ENCODE results near the gene RPLP1. TPM values are rescaled to one million over a fixed set of nuclear protein-coding genes. Genes with fewer than 3 reads are reported as not detected.

Gene RPLP1
- total RNA-seq, 1 donor from 2014 or later: 379 TPM

DNA sequence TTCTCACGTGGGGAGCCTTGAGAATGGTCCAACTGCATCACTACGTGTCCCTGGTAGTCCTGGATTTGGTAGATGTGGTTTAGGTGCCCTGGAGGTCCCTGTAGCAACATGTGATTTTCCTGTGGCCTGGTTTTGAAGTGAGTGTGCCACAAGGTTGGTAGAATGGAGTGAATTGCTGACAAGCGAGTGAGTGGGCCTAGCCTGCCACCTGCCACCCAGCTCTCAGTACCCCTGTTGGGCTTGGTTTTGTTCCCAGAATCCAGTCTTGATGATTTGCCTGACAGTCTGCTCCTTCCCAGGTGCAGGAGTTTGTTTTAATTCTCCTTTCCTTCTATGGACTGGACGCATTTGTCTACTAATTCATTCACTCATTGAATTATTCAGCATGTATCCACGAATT is 19.4 kb downstream of the RPLP1 start:
- H3K36me3 ChIP-seq: no peaks in the 10 kb centered on the region
- intact Hi-C loops (cut with DNase I): no loop called here
- no peak overlapping the region for H3K27ac ChIP-seq
- no peak for DNase-seq (ENCODE audit: low spot score in 2 of 2)
- H3K4me3 ChIP-seq: no peak overlapping the region
- TF ChIP-seq, protein P1, sequence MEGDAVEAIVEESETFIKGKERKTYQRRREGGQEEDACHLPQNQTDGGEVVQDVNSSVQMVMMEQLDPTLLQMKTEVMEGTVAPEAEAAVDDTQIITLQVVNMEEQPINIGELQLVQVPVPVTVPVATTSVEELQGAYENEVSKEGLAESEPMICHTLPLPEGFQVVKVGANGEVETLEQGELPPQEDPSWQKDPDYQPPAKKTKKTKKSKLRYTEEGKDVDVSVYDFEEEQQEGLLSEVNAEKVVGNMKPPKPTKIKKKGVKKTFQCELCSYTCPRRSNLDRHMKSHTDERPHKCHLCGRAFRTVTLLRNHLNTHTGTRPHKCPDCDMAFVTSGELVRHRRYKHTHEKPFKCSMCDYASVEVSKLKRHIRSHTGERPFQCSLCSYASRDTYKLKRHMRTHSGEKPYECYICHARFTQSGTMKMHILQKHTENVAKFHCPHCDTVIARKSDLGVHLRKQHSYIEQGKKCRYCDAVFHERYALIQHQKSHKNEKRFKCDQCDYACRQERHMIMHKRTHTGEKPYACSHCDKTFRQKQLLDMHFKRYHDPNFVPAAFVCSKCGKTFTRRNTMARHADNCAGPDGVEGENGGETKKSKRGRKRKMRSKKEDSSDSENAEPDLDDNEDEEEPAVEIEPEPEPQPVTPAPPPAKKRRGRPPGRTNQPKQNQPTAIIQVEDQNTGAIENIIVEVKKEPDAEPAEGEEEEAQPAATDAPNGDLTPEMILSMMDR (IDR thresholded peaks at IDR 0.05): no peak
- H3K4me1 ChIP-seq: no peaks in the 10 kb centered on the region
- no peaks in the 10 kb centered on the region for H3K27me3 ChIP-seq
- H3K9me3 ChIP-seq: no peaks in the 10 kb centered on the region

DNA sequence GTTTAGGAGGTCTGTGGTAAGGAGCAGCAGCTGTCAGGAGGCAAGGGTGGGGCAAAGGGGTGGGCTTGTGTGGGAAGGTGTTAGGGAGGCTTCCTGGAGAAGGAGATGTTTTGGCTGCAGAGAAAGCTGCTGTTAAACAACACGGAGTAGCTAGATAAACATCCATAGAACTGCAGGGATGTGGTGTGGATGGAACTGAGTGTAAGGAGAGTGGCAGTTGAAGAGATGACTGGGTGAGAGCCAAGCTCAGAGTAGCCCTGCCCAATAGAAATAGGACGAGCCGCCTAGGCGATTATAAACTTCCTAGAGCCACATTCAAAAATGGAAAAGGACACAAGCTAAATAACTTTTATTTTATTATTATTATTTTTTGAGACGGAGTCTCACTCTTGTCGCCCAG is 19.9 kb downstream of the RPLP1 start:
- no peaks in the 10 kb centered on the region for H3K27me3 ChIP-seq
- intact Hi-C loops (cut with DNase I): no loop called here
- no peaks in the 10 kb centered on the region for H3K9me3 ChIP-seq
- no peaks in the 10 kb centered on the region for H3K4me1 ChIP-seq
- TF ChIP-seq, protein P1 (IDR thresholded peaks at IDR 0.05): no peak
- H3K4me3 ChIP-seq: no peak overlapping the region
- DNase-seq (ENCODE audit: low spot score in 2 of 2): peak in 1 of 2 donors; percentile 16
- H3K27ac ChIP-seq: no peak overlapping the region
- H3K36me3 ChIP-seq: no peaks in the 10 kb centered on the region

DNA sequence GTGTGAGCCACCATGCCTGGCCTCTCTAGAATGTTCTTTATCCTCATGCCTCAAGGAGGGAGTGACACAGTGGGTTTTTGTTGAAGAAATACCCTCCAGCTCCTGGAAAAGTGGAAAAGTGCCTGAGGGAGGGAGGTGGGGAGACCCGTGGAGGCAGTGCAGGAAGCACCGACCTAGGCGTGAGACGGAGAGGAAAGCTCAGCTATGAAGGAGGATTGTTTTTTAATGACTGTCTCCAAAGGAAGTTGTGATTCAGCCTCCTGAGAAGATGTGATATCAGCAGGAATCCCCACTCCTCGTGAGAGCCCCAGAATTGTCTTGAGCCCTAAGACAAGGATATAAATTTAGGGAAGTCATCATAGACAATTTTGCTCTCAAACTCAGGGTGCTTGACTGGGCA is 21.7 kb downstream of the RPLP1 start:
- Histone ChIP-seq H3K4me1 (no peaks in the 10 kb centered on the region), H3K4me3 (no peak overlapping the region), H3K9me3 (no peaks in the 10 kb centered on the region), H3K27me3 (no peaks in the 10 kb centered on the region), H3K36me3 (no peaks in the 10 kb centered on the region), H3K27ac (no peak overlapping the region)
- no peak for DNase-seq (ENCODE audit: low spot score in 2 of 2)
- intact Hi-C loops (cut with DNase I): loop anchor here (2.0 kb wide), 1 partner anchor 1015 kb away; no protein-coding TSS in a partner anchor
- TF ChIP-seq, protein P1 (IDR thresholded peaks at IDR 0.05): no peak

DNA sequence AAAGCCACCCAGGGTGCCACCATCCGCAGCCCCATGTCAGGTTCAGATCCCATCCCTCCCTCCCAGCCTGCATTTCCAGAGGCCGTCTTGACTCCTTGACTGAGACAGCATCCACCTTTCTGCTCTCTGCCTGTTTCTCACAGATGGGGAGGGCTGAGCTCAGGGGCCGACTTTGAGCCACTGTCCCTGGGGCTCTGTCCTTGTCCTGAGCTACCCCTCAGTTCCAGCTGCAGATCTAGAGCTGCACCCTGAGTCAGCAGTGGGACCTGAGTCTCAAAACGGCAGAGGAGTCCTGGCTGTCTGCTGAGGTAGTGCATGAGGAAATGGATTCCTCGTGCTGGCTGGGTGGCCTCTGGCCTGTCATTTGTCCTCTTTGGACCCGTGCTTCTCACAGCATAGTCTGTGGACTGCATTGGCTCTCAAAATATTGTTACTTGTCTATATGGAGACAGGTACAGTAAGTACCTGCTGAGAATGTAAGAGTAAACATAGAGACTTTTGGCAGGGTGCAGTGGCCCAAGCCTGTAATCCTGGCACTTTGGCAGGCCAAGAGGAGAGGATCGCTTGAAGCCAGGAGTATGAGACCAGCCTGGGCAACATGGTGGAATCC is 22.3 kb downstream of the RPLP1 start:
- H3K27me3 ChIP-seq: no peaks in the 10 kb centered on the region
- no peak overlapping the region for H3K27ac ChIP-seq
- no peak overlapping the region for H3K4me3 ChIP-seq
- H3K36me3 ChIP-seq: no peaks in the 10 kb centered on the region
- intact Hi-C loops (cut with DNase I): loop anchor here (2.0 to 5.0 kb wide), 2 partner anchors 177 to 1014 kb away; no protein-coding TSS in a partner anchor
- no peaks in the 10 kb centered on the region for H3K4me1 ChIP-seq
- H3K9me3 ChIP-seq: peaks cover 0 to 6% of the 10 kb centered on the region in 2 donors
- DNase-seq (ENCODE audit: low spot score in 2 of 2): peak in 1 of 2 donors; percentile 19
- TF ChIP-seq, protein P1 (IDR thresholded peaks at IDR 0.05): no peak

DNA sequence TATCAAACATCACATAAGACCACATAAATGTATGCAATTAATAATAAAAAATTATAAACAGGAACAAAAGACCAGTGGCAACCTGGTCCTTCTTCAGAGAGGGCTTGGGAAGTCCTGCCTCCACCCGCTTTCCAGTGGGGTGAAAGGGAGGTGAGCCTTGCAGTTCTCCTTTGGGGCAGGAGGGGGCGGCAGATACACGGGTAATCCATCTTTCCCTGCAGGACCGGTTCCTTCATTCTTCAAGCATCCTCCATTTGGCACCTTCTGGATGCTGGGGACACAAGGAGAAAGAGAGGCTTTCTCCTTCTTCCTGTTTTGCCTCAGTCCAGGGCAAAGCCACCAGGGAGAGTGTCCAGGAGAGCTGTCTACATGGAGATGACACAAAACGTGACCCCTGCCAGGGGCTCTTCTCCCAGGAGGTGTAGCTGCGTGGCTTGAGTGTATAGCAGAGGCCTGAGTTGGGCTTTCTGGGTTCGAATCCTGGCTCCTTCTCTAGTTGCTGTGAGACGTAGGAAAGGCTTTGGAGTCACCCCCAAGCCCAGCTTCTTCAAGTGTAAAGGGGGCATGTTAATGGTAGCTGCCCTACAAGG is 23.2 kb downstream of the RPLP1 start:
- intact Hi-C loops (cut with DNase I): loop anchor here (2.0 to 5.0 kb wide), 2 partner anchors 176 to 1013 kb away; no protein-coding TSS in a partner anchor
- TF ChIP-seq, protein P1 (IDR thresholded peaks at IDR 0.05): peak; percentile 82 to 93 (median 92)
- no peaks in the 10 kb centered on the region for H3K4me1 ChIP-seq
- H3K27me3 ChIP-seq: no peaks in the 10 kb centered on the region
- H3K4me3 ChIP-seq: no peak overlapping the region
- H3K27ac ChIP-seq: no peak overlapping the region
- DNase-seq (ENCODE audit: low spot score in 2 of 2): peak; percentile 18 to 83
- no peaks in the 10 kb centered on the region for H3K36me3 ChIP-seq
- peaks cover 0 to 7% of the 10 kb centered on the region in 2 donors for H3K9me3 ChIP-seq
